NAMALWA (cell line): ENCODE measurements around the gene SSUH2.
"Not testable (repeated sequence)": the region's sequence is repeated elsewhere in the genome, so short reads cannot be mapped to it uniquely, and the experiment has no call there.

Experiments used
- DNase-seq: peaks from one replicate; pipeline ENCODE4 v3.0.0-alpha.2; 2015; ENCODE audit warnings: low spot score

The SSUH2 gene, protein sequence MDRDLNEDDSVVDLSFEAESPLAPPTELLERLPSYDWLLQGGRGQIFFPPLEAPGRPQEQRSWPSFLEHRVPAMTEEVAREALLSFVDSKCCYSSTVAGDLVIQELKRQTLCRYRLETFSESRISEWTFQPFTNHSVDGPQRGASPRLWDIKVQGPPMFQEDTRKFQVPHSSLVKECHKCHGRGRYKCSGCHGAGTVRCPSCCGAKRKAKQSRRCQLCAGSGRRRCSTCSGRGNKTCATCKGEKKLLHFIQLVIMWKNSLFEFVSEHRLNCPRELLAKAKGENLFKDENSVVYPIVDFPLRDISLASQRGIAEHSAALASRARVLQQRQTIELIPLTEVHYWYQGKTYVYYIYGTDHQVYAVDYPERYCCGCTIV

DNA sequence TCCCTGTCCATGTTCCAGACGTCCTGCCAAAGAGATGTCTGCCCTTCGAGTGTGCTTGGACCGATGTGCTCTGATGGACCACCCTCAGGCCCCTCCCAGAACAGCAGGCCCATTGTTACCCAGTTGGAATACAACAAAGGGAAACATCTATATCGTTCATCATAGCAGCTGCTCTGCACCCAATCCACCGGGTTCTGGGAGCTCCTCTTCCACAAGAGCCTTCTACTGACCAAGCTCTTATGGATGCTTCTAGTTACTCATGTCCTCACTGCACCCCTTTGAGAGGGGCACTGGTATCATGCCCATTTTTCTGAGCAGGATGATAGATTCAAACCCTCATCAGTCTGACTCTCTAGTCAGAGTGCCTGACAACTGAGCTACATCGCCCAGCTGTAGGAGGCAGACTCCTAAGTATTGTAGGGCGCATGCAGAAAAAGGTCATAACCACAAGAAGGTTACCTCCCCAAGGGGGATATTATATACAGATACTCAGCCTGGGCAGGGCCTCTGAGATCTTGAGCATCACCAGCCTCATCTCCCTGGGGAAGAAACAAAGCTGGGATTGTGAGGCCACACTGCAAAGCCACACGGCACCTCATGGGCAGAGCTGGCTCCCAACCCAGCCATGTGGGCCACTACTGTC lies at the start of gene SSUH2:
TSS of gene SSUH2 (minus strand) at position 51 of the 643 bp plus-strand sequence. CDS start at position 11, 40 bp downstream.
- DNase-seq, result no peak

DNA sequence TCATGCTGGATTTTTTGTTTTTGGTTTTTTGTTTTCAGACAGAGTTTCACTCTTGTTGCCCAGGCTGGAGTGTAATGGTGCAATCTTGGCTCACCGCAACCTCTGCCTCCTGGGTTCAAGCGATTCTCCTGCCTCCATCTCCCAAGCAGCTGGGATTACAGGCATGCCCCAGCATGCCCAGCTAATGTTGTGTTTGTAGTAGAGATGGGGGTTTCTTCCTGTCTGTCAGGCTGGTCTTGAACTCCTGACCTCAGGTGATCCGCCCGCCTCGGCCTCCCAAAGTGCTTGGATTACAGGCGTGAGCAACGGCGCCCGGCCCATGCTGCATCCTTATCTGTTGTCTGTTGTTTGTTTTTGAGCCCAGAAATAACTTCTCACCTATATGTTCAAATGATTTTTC lies 46.7 kb upstream of the SSUH2 start:
- DNase-seq, result not testable (repeated sequence)

DNA sequence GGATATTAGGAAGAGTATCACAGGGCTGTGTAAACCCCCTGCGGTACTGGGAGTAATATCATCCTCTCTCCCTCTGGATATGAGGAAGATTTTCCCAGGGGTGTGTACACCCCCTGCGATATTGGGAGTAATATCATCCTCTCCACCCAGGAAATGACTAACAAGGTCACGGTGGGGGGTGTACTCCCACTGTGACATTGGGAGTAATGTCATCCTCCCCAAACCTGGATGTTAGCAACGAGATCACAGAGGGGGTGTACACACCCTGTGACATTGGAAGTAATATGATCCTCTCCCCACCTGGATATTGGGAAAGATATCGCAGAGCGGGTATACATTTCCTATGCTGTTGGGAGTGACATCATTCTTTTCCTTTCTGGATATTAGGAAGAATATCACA lies 40.4 kb upstream of the SSUH2 start:
- not testable (repeated sequence) for DNase-seq

DNA sequence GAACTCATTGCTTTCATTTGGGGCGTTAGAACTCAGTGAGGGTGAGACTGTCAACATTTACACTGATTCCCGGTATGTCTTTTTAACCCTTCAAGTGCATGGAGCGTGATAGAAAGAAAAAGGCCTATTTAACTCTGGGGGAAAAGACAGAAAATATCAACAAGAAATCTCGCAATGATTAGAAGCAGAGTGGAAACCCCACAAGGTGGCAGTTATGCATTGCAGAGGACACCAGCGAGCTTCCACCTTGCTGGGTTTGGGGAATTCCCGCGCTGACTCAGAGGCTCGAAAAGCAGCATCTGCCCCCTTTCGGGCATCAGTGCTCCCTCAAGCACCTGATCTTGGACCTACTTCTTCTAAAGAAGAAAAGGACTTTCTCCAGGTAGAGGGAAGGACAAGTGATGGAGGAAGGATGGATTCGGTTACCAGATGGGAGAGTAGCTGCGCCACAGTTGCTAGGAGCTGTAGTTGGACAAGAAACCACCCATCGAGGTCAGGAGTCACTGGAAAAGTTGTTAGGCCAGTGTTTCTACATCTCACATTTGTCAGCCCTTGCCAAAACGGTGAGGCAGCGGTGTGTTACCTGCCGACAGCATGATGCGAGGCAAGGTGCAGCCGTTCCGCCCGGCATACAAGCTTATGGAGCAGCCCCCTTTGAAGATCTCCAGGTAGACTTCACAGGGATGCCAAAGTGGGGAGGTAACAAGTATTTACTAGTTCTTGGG lies 38.4 kb upstream of the SSUH2 start:
- peak; percentile 27 for DNase-seq

DNA sequence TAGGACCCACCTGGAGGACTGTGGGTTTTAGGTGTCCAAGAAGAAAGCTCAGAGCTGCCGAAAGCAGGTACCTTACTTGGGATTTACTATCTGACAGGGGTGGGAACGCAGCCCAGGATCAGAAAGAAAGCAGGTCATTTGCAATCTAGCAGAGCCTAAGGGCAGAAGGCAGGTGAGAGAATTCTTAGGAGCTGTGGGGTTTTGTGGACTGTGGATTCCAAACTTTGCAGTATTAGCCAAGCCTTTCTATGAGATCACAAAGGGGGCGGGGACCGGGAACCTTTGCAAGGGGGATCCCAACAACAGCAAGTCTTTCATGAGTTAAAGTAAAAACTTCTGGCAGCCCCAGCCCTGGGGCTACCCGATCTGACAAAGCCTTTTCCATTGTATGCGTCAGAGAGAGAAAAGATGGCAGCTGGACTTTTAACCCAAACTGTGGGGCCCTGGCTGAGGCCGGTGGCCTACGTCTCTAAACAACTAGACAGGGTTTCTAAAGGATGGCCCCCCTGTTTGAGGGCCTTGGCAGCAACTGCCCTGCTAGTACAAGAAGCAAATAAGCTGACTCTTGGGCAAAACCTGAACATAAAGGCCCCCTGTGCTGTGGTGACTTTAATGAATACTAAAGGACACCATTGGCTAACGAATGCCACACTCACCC lies 37.4 kb upstream of the SSUH2 start:
- not testable (repeated sequence) for DNase-seq

DNA sequence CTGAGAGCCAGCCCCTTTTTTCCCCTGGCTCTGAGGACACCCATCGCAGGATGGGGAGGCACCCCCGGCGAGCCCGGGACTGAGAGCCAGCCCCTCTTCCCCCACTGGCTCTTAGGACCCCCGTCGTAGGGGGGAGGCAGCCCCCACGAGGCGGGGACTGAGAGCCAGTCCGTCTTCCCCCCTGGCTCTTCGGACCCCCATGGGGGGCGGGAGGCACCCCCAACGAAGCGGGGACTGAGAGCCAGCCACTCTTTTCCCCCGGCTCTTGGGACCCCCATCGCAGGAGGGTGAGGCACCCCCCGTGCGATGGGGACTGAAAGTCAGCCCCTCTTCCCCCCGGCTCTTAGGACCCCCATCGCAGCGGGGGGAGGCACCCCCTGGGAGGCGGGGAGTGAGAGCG lies 36.8 kb upstream of the SSUH2 start:
- no peak for DNase-seq

DNA sequence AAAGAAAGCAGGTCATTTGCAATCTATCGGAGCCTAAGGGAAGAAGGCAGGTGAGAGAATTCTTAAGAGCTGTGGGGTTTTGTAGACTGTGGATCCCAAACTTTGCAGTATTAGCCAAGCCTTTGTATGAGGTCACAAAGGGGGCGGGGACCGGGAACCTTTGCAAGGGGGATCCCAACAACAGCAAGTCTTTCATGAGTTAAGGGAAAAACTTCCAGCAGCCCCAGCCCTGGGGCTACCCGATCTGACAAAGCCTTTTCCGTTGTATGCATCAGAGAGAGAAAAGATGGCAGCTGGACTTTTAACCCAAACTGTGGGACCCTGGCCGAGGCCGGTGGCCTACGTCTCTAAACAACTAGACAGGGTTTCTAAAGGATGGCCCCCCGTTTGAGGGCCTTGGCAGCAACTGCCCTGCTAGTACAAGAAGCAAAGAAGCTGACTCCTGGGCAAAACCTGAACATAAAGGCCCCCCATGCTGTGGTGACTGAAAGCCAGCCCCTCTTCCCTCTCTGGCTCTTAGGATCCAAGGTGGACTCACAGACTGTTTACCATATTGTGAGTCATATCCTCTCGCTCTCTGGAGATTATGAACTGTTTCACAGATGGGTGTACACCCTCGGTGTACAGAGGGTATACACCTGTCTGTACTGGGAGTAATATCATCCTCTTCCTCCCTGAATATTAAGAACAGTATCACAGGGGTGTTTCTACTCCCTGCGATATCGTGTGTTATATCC lies 35.4 kb upstream of the SSUH2 start:
- not testable (repeated sequence) for DNase-seq

DNA sequence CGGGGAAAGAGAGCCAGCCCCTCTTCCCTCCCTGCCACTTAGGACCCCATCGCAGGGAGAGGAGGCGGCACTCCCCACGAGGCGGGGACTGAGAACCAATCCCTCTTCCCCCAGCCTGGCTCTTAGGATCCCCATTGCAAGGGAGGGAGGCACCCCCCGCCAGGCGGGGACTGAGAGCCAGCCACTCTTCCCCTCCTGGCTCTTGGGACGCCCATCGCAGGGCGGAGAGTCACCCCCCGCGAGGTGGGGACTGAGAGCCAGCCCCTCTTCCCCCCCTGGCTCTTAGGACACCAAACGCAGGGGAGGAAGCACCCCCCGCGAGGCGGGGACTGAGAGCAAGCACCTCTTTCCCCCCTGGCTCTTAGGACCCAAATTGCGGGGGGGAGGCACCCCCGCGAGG lies 34.2 kb upstream of the SSUH2 start:
- no peak for DNase-seq

DNA sequence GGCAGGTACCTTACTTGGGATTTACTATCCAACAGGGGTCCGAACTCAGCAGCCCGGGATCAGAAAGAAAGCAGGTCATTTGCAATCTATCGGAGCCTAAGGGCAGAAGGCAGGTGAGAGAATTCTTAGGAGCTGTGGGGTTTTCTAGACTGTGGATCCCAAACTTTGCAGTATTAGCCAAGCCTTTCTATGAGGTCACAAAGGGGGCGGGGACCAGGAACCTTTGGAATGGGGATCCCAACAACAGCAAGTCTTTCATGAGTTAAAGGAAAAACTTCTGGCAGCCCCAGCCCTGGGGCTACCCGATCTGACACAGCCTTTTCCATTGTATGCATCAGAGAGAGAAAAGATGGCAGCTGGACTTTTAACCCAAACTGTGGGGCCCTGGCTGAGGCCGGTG lies 32.7 kb upstream of the SSUH2 start:
- DNase-seq, result not testable (repeated sequence)

DNA sequence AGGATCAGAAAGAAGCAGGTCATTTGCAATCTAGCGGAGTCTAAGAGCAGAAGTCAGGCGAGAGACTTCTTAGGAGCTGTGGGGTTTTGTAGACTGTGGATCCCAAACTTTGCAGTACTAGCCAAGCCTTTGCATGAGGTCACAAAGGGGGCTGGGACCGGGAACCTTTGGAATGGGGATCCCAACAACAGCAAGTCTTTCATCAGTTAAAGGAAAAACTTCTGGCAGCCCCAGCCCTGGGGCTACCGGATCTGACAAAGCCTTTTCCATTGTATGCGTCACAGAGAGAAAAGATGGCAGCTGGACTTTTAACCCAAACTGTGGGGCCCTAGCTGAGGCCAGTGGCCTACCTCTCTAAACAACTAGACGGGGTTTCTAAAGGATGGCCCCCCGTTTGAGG lies 31.0 kb upstream of the SSUH2 start:
- not testable (repeated sequence) for DNase-seq

DNA sequence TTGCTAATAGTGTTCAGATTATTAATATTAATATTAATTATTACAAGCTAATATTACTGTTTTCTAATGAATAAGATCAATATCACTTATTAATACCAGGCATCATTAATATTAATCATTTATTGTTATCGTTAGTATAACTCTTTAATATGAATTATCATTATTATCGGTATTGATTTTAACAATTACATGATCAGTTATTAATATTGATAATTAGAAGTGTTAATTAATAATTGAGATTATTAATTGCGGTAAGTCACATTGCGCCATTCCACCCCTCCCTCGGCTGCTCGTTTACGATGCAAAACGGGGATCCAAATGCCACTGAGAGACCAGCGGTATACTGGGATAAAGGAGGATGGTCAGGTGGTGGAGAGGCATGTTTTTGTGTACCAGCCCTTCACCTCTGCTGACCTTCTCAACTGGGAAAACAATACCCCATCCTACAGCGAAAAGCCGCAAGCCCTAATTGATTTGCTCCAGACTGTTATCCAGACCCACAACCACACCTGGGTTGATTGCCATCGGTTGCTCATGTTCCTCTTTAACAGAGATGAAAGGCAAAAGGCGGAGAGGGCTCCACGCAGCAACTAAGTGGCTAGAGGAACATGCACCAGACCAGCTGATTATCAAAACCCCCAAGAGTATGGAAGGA lies 28.6 kb upstream of the SSUH2 start:
- no peak for DNase-seq

DNA sequence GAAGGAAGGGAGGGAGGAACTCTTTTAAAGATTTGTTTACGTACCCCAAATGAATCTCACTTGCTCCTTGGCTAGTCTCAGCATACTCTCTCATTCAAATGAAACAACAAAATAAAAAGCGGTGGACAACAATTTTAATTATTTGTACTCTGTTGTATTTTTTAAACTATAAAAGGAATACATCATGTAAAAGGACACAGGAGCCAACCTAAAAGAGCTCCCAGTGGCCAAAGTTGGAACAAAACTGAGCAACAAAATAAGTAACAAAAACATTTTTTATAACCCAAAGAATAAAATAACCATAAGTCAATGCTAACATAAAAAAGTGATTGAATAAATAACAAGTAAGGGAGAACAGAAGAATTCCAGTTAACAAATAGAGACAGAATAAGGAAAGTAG lies 24.4 kb upstream of the SSUH2 start:
- no peak for DNase-seq

DNA sequence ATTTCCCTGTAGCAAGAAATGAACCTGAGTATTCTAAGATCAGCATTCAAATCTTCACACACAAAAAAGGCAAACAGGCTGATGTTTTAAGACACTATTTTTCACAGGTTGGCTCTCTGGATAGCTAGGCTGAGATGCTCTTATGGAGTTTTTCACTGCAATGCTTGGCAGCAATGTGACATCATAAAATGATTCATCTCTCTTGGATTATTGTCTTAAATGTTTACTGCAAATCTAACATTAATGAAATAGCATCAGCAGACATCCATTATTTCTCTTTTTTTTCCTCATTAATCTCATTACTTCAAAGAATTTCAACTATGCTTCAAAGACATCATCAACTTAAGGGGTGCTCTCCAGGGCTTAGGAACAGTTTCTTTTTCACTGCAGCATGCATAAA lies 23.6 kb upstream of the SSUH2 start:
- DNase-seq, result no peak

DNA sequence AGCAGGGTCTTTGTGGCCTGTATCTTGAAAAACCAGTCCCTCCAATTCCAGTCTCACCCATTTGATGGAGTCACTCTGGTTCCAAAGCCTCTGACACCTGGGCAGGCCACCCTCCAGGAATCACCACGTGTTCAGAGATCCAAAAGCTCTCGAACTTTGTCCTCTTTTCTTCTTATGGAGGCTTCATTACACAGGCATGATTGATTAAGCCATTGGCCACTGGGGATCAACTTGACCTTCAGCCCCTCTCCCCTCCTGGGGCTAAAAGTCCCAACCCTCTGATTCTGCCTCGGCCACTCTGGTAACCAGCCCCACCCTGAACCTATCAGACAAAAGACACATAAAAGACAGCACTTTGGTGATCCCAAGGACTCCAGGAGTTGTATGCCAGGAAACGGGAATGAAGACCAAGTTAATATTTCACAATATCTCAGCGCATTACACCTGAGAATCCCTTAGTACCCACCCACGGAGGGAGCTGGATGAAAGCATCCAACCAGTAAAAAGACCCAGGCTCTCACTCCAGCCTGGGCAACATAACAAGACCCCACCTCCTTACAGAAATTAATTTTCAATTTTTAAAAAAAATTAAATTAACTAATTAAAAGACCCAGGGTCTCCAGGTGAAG lies 23.0 kb upstream of the SSUH2 start:
- DNase-seq, result no peak

DNA sequence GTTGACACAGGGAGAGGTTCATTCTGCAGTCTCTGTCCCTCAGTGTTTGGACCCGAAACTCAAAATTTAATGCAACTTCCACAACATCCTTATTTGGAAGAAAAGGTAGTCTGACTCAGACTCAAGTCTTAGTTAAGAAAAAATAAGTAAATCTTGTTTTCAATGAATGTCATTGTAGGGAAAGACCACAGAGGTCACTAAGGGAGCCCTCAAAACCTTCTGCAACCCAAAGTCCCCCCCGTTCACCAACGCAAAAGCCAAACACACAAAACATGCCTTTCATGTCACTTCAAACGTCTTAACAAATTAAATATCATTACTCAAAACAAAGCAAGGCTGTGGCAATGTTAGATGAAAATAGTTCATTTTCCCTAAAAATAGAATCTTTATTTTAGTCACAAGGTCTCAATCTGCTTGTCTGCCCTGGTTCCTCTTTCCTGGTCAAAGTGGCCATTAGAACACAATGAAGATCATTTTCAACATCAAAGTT lies 20.9 kb upstream of the SSUH2 start:
- DNase-seq, result peak; percentile 58

DNA sequence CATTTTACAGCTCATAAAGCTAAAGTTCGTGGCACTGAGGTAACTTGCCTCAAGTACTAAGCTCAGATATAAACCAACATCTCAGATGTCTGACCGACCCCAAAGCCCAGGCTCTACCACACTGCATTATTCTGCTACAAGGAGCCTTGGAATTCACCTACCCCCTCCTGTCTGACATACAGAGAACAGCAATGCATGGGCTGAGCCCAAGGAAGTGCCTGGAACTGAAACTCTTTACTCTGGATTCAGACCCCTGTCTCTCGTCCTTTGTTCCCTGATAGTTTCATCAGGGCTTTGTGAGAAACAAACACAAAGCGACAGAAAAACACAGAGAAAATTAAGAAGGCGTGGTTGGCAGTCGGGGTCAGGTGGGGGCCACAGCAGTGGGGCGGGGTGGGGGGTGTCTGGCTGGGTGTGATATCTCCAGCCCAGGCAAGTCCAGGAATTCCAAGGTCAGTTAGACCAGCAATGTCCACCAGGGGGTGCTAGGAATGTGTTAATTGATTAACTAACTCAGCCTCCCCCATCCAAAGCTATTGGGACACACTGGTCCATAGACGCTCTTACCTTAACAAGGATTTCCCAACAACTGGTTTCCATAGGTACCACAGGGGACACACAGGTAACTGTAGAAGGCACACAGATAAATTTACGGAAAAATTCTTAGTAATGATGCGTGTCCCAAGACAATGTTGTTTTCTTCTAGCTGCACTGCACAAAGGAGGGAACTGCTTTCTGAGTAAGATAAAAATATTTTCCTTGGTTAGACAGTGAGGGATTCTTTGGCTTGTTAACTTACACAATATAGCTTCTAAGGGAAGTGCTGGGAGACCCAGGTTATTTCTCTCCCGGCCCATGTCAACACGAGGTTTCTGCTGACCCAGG lies 18.8 kb upstream of the SSUH2 start:
- DNase-seq, result peak; percentile 77

DNA sequence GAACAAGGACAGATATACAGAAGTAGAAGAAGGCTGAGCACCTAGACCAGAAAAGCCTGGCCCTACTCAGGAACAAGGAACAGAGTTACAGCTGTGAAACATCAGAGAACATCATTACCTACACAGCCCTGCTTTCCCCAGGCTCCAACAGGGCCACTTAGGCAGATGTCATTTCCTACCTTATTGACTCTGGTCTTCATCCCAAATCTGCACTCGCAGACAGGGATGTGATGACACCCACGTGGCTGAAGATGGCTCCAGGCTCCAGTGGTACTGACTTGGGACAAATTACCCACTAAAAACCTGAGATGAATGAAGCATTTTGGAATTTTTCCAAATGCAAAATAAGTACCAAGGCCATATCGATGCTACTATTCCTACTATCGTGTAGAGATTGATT lies 18.0 kb upstream of the SSUH2 start:
- DNase-seq, result no peak

DNA sequence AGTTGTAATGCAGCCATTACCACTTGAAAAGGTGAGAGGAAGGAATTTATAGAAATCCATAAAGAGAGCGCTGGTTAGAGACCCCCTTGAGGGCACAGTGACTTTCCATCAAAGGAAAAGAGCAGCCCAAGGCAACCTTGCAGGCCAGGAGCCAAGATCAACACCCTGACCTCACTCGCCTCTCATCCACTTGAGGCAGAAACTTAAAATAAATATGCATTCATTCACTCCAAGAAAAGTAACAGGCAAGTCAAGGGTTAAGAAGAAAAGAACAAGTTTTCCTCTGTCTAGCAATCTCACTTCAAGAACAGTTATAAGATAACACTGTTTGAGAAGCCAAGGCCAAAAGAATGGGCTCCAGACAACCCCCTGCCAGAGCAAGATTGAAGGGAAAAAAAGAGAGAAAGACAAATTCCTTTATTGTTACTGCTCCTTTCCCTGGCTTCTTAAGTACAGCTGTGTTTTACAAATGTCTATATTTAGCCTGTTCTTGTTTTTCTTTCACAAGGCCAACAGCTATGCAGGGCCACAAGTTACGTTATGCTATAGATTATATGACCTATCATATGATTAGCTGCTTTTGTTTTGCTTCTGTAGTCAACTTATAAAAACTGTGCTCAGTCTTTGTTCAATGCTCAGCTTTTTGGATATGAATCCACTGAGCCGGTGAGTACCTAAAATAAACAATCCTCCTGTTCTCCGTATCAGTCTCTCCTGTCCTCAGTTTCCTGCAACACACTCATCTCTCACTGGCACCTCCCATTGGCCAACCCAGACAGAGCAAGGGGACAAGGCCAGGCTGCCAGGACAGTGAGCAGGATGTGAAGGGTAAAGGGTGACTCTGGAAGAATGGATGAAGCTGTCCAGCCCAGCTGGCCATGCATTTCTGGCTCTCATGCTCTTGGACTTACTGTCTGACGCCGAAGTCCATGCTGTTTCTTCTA lies 15.8 kb upstream of the SSUH2 start:
- DNase-seq, result peak; percentile 51
